Sigmoid colon (tissue), 4 donors: ENCODE data around the gene GRK1.

ENCODE experiments used
- CTCF ChIP-seq, 4 experiments: fragments of 450-650 bp in 3 of 4; fragments of 200-600 bp in 1 of 4; IDR thresholded peaks; one replicate each; pipeline ENCODE4 v1.5.1; 2016 to 2019; ENCODE audit warnings: antibody characterized with exemption in 4 of 4, mild to moderate bottlenecking in 3 of 4, moderate library complexity in 2 of 4
- POLR2AphosphoS5 ChIP-seq, 4 donors: sonication (generic); formaldehyde crosslinking; IDR thresholded peaks; one replicate each; pipeline ENCODE4 v1.6.1; 2017; ENCODE audit warnings: antibody characterized with exemption in 4 of 4

DNA sequence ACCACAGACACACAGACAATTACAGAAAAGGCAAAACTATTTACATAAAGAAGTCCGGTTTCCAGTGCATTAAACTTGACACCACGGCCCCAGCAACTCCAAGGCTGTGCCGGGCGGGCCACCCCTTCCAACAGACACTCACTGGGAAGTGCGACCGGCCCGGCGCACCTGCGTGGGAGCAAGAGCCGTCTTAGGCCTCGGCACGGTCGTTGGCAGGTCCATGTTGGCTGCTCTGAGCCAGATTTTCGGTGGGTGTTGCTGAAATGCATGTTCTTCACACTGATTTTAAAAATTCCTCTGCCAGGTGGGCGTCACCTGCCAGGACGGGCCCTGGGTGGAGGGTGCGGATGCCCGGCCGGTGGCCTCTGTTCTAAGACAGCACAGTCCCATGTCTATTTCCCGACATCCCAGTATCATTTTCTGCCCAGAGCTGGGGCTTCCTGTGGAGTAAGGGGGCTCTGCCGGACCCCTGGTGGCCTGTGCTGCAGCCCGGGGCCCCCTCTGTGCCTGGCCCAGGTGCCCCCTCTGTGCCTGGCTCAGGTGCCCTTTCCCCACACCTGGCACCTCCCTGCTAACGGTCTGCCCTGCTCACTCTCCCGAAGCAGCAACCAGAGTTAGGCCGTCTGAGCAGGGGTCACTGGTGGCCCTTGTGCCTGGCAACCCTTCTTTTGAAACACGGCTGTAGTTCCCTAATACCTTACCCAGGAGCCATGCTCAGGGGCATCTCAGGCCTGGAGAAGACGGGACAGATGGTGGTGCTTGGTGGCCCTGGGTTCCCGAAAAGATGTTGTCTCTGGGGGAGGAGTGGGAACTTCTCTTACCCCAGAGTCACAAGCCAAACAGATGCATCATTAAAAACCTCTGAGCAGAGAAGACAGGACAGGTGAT lies 101.2 kb downstream of the GRK1 start:
- TF ChIP-seq POLR2AphosphoS5 (IDR thresholded peaks at IDR 0.05), result no peak
- no peak for TF ChIP-seq CTCF (IDR thresholded peaks at IDR 0.05)
